Mesenchymal stem cell (in vitro differentiated cells and primary cell): Measurements from ENCODE around the gene PPFIA4.

Experiments
- DNase-seq: peaks from one replicate; pipeline ENCODE4 v3.0.0-alpha.2; 2013
- H2AFZ ChIP-seq: one replicate; pipeline ENCODE4 v1.6.1; 2013; ENCODE audit warnings: low read depth, mild to moderate bottlenecking, control low read depth, inconsistent platforms, low read length, moderate library complexity
- H2AK5ac ChIP-seq: 2 replicates; pipeline ENCODE4 v1.6.1; 2013; ENCODE audit warnings: low read length, moderate library complexity, mild to moderate bottlenecking, inconsistent platforms; ENCODE audit not compliant: severe bottlenecking
- H2BK120ac ChIP-seq: one replicate; pipeline ENCODE4 v1.6.1; 2013; ENCODE audit warnings: low read depth, mild to moderate bottlenecking, inconsistent platforms, low read length, moderate library complexity
- H2BK12ac ChIP-seq, 2 experiments: one replicate each; pipeline ENCODE4 v1.6.1; 2013; ENCODE audit warnings: inconsistent platforms in 2 of 2, low read length in 2 of 2, mild to moderate bottlenecking in 2 of 2, moderate library complexity in 2 of 2, control low read depth in 1 of 2
- H2BK15ac ChIP-seq: one replicate; pipeline ENCODE4 v1.6.1; 2013; ENCODE audit warnings: mild to moderate bottlenecking, low read depth, inconsistent platforms; ENCODE audit not compliant: poor library complexity, severe bottlenecking
- H2BK5ac ChIP-seq: 2 replicates; pipeline ENCODE4 v1.6.1; 2013; ENCODE audit warnings: low read depth, mild to moderate bottlenecking, low read length, control low read depth, inconsistent platforms; ENCODE audit not compliant: poor library complexity, severe bottlenecking
- H3K14ac ChIP-seq, 2 experiments: one replicate each; pipeline ENCODE4 v1.6.1; 2013; ENCODE audit warnings: inconsistent platforms in 2 of 2, low read length in 2 of 2, control low read depth in 1 of 2, mild to moderate bottlenecking in 1 of 2, moderate library complexity in 1 of 2
- H3K18ac ChIP-seq, 2 experiments: one replicate each; pipeline ENCODE4 v1.6.1; 2013; ENCODE audit warnings: inconsistent platforms in 2 of 2, low read length in 2 of 2, control low read depth in 1 of 2, low read depth in 1 of 2, mild to moderate bottlenecking in 1 of 2
- H3K23ac ChIP-seq, 2 experiments: one replicate each; pipeline ENCODE4 v1.6.1; 2013; ENCODE audit warnings: inconsistent platforms in 2 of 2, low read length in 2 of 2, mild to moderate bottlenecking in 2 of 2, moderate library complexity in 2 of 2, control low read depth in 1 of 2
- H3K27ac ChIP-seq: 2 replicates; pipeline ENCODE4 v1.5.1; 2013; ENCODE audit warnings: mild to moderate bottlenecking, moderate library complexity, low read length, control low read depth, inconsistent platforms; ENCODE audit not compliant: poor library complexity, severe bottlenecking
- H3K27me3 ChIP-seq, 2 experiments: 2 replicates each; pipeline versions ENCODE4 v1.6.1 to v1.7.0; 2013; ENCODE audit warnings: low read length in 2 of 2, mild to moderate bottlenecking in 2 of 2, moderate library complexity in 2 of 2, control low read depth in 1 of 2, inconsistent platforms in 1 of 2; ENCODE audit not compliant: control insufficient read depth in 1 of 2, insufficient read depth in 1 of 2
- H3K36me3 ChIP-seq, 2 experiments: 2 replicates each; pipeline versions ENCODE4 v1.6.1 to v1.7.0; 2013; ENCODE audit warnings: low read length in 2 of 2, control low read depth in 1 of 2, inconsistent platforms in 1 of 2, low read depth in 1 of 2, mild to moderate bottlenecking in 1 of 2; ENCODE audit not compliant: insufficient read depth in 2 of 2, control insufficient read depth in 1 of 2
- H3K4ac ChIP-seq, 2 experiments: one replicate each; pipeline ENCODE4 v1.6.1; 2013; ENCODE audit warnings: inconsistent platforms in 2 of 2, low read length in 2 of 2, mild to moderate bottlenecking in 2 of 2, moderate library complexity in 2 of 2, control low read depth in 1 of 2, low read depth in 1 of 2
- H3K4me1 ChIP-seq: 2 replicates; pipeline ENCODE4 v1.6.1; 2013; ENCODE audit warnings: low read depth, low read length, control low read depth; ENCODE audit not compliant: control insufficient read depth, insufficient read depth
- H3K4me2 ChIP-seq: 2 replicates; pipeline ENCODE4 v1.6.1; 2013; ENCODE audit warnings: low read length, mild to moderate bottlenecking, inconsistent platforms; ENCODE audit not compliant: poor library complexity, severe bottlenecking
- H3K4me3 ChIP-seq, 2 experiments: 2 replicates each; pipeline versions ENCODE4 v1.5.1 to v1.7.0; 2013; ENCODE audit warnings: low read length in 2 of 2, mild to moderate bottlenecking in 2 of 2, control low read depth in 1 of 2, low read depth in 1 of 2; ENCODE audit not compliant: insufficient read depth in 1 of 2
- H3K79me1 ChIP-seq: replicated peaks from 2 replicates; pipeline ENCODE4 v1.6.1; 2013; ENCODE audit warnings: mild to moderate bottlenecking, control low read depth, low read length, inconsistent platforms; ENCODE audit not compliant: poor library complexity, severe bottlenecking
- H3K9ac ChIP-seq: 2 replicates; pipeline ENCODE4 v1.7.0; 2013; ENCODE audit warnings: mild to moderate bottlenecking, low read length, moderate library complexity
- H3K9me3 ChIP-seq: 2 replicates; pipeline ENCODE4 v1.7.0; 2013; ENCODE audit warnings: mild to moderate bottlenecking, low read length; ENCODE audit not compliant: control insufficient read depth
- H4K8ac ChIP-seq: one replicate; pipeline ENCODE4 v1.6.1; 2013; ENCODE audit warnings: inconsistent platforms, mild to moderate bottlenecking, low read length, moderate library complexity
- H4K91ac ChIP-seq: one replicate; pipeline ENCODE4 v1.6.1; 2013; ENCODE audit warnings: mild to moderate bottlenecking, low read length, inconsistent platforms
- whole genome bisulfite sequencing: methylation state at CpG from one replicate; pipeline ENCODE4 v1.1.7; 2013; ENCODE audit warnings: mixed read lengths; 5-methylcytosine and 5-hydroxymethylcytosine counted together

The PPFIA4 gene

GRCh38 chr1:203060115-203060514 is 33.8 kb downstream of the PPFIA4 start:
- Histone ChIP-seq H2BK120ac (no peak overlapping the region), H3K4me1 (peaks cover 6% of the 10 kb centered on the region), H4K8ac (no peak overlapping the region), H3K27ac (no peak overlapping the region), H3K18ac (no peak overlapping the region), H3K9ac (no peak overlapping the region), H3K23ac (no peak overlapping the region), H2BK5ac (no peak overlapping the region), H3K27me3 (peaks cover 17 to 74% of the 10 kb centered on the region in 2 experiments), H3K4me3 (no peak overlapping the region), H4K91ac (no peak overlapping the region), H2AFZ (no peak overlapping the region), H3K9me3 (no peaks in the 10 kb centered on the region), H3K4me2 (no peak overlapping the region), H3K4ac (no peak overlapping the region), H2AK5ac (no peak overlapping the region), H2BK12ac (no peak overlapping the region), H3K14ac (no peak overlapping the region), H3K36me3 (peaks cover 0 to 64% of the 10 kb centered on the region in 2 experiments), H2BK15ac (no peak overlapping the region), H3K79me1 (no peaks in the 10 kb centered on the region)
- 94% methylated on average over 11 of the region's 11 CpGs for WGBS
- DNase-seq: no peak

DNA sequence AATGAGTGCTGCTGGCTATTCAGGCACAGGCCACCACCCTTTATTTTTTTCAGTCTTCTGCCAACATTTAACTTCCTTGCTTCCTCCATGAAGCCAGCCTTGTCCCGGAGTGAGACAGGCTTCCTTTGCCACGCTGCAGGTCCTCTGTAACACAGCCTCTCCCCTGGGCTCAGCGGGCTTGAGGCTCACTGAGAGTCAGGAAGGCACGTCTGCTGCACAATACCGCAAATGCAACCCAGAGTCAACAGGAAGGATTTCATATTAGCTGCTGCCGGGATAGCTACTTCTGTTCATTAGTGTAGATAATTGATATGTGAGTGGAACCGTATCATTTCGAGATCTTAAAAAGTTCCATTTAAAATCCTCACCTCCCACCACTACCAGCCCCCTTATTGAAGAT is 37.0 kb downstream of the PPFIA4 start:
- Histone ChIP-seq H2AFZ (no peak overlapping the region), H2AK5ac (no peak overlapping the region), H4K91ac (no peak overlapping the region), H3K23ac (no peak overlapping the region), H3K4me2 (no peak overlapping the region), H3K4me1 (peaks cover 4% of the 10 kb centered on the region), H4K8ac (no peak overlapping the region), H3K4me3 (no peak overlapping the region), H3K4ac (no peak overlapping the region), H3K36me3 (peaks cover 0 to 69% of the 10 kb centered on the region in 2 experiments), H3K79me1 (no peaks in the 10 kb centered on the region), H2BK5ac (no peak overlapping the region), H2BK12ac (no peak overlapping the region), H3K14ac (no peak overlapping the region), H3K9ac (no peak overlapping the region), H3K9me3 (no peaks in the 10 kb centered on the region), H3K18ac (no peak overlapping the region), H3K27ac (no peak overlapping the region), H3K27me3 (peaks cover 17 to 71% of the 10 kb centered on the region in 2 experiments), H2BK120ac (no peak overlapping the region), H2BK15ac (no peak overlapping the region)
- 82% methylated on average over 4 of the region's 8 CpGs for WGBS
- DNase-seq: no peak

- no peak overlapping the region for H3K18ac ChIP-seq
- no peak overlapping the region for H2BK5ac ChIP-seq
- no peak overlapping the region for H2AK5ac ChIP-seq
- no peak overlapping the region for H3K14ac ChIP-seq
- no peak overlapping the region for H2AFZ ChIP-seq
- H3K36me3 ChIP-seq: peaks cover 0 to 66% of the 10 kb centered on the region in 2 experiments
- H3K9ac ChIP-seq: no peak overlapping the region
- no peak overlapping the region for H2BK120ac ChIP-seq
- no peak overlapping the region for H2BK12ac ChIP-seq
- no peak overlapping the region for H2BK15ac ChIP-seq
- no peak overlapping the region for H3K23ac ChIP-seq
- DNase-seq: no peak
- peaks cover 4% of the 10 kb centered on the region for H3K4me1 ChIP-seq
- no peak overlapping the region for H4K91ac ChIP-seq
- WGBS: 89% methylated on average over 5 of the region's 7 CpGs
- no peak overlapping the region for H3K27ac ChIP-seq
- peaks cover 4 to 52% of the 10 kb centered on the region in 2 experiments for H3K27me3 ChIP-seq
- H3K9me3 ChIP-seq: no peaks in the 10 kb centered on the region
- H3K79me1 ChIP-seq: no peaks in the 10 kb centered on the region
- H4K8ac ChIP-seq: no peak overlapping the region
- no peak overlapping the region for H3K4me2 ChIP-seq
- no peak overlapping the region for H3K4ac ChIP-seq
- no peak overlapping the region for H3K4me3 ChIP-seq
Measured at GRCh38 chr1:203065191-203065590, 38.9 kb downstream of the PPFIA4 start.

DNA sequence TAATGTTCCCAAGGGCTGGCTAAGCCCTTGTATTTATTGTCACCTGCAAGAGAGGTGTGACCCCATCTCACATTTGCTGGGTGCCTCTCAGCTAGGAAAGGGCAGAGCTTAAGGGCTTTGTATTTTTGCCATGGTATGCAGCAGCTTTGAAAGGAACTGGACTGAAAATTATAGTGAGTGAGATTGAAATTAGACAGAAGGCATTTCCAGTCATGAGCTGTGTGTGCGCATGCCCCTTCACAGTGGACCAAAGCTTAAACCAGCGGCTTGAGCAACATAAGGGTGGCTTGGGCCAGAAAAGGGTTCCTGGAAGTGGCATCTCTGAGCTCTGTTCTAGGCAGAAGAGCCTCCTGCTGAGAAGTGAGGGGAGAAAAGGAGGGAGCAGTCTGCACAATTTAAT is 39.7 kb downstream of the PPFIA4 start:
- Histone ChIP-seq H4K8ac (no peak overlapping the region), H3K27me3 (peaks cover 4 to 44% of the 10 kb centered on the region in 2 experiments), H2BK5ac (no peak overlapping the region), H4K91ac (no peak overlapping the region), H3K4me2 (no peak overlapping the region), H2BK12ac (no peak overlapping the region), H3K27ac (no peak overlapping the region), H3K18ac (no peak overlapping the region), H2BK120ac (no peak overlapping the region), H3K36me3 (peaks cover 0 to 59% of the 10 kb centered on the region in 2 experiments), H3K23ac (no peak overlapping the region), H3K14ac (no peak overlapping the region), H2AFZ (no peak overlapping the region), H3K4me3 (no peak overlapping the region), H3K9me3 (no peaks in the 10 kb centered on the region), H3K9ac (no peak overlapping the region), H3K4ac (no peak overlapping the region), H3K4me1 (peaks cover 4% of the 10 kb centered on the region), H2AK5ac (no peak overlapping the region), H3K79me1 (no peaks in the 10 kb centered on the region), H2BK15ac (no peak overlapping the region)
- no peak for DNase-seq
- 70% methylated on average over 2 of the region's 2 CpGs for WGBS
